GM19099 (cell line): ENCODE data around the gene DAAM1.

Experiments
- POLR2A ChIP-seq: IDR thresholded peaks from 3 replicates; pipeline ENCODE4 v1.6.1; 2011; ENCODE audit warnings: low read depth; ENCODE audit not compliant: insufficient read length; ENCODE audit errors: extremely low read depth

DAAM1 gene

GRCh38 chr14:59277659-59278058 lies 89.2 kb downstream of the DAAM1 start:
- TF ChIP-seq POLR2A: no peak

- no peak for TF ChIP-seq POLR2A
Measured at GRCh38 chr14:59278111-59278510, 89.6 kb downstream of the DAAM1 start.

- no peak for TF ChIP-seq POLR2A
Measured at GRCh38 chr14:59280961-59281360, 92.5 kb downstream of the DAAM1 start.

- TF ChIP-seq POLR2A: no peak
Measured at GRCh38 chr14:59281609-59282377, 93.3 kb downstream of the DAAM1 start.

GRCh38 chr14:59282378-59282765 lies 93.9 kb downstream of the DAAM1 start:
- no peak for TF ChIP-seq POLR2A

GRCh38 chr14:59283361-59283760 lies 94.9 kb downstream of the DAAM1 start:
- TF ChIP-seq POLR2A: no peak

GRCh38 chr14:59284059-59284458 lies 95.6 kb downstream of the DAAM1 start:
- no peak for TF ChIP-seq POLR2A

- TF ChIP-seq POLR2A: no peak
Measured at GRCh38 chr14:59292028-59292427, 103.6 kb downstream of the DAAM1 start.

- TF ChIP-seq POLR2A: no peak
Measured at GRCh38 chr14:59292921-59293534, 104.6 kb downstream of the DAAM1 start.

GRCh38 chr14:59293935-59294661 lies 105.6 kb downstream of the DAAM1 start:
- TF ChIP-seq POLR2A: no peak

GRCh38 chr14:59294662-59294992 lies 106.2 kb downstream of the DAAM1 start:
- TF ChIP-seq POLR2A: no peak

- TF ChIP-seq POLR2A: no peak
Measured at GRCh38 chr14:59295951-59296350, 107.5 kb downstream of the DAAM1 start.

- TF ChIP-seq POLR2A: no peak
Measured at GRCh38 chr14:59296508-59296907, 108.0 kb downstream of the DAAM1 start.

- no peak for TF ChIP-seq POLR2A
Measured at GRCh38 chr14:59297071-59297776, 108.8 kb downstream of the DAAM1 start.

GRCh38 chr14:59299731-59300130 lies 111.3 kb downstream of the DAAM1 start:
- TF ChIP-seq POLR2A: no peak
